Tibial artery (tissue), 4 donors: ENCODE data around the gene SGF29.

Source experiments
- DNase-seq, 2 donors: peaks; one replicate each; pipeline ENCODE4 v3.0.0-alpha.2; 2019
- H3K27ac ChIP-seq, 2 donors: fragments of 200-600 bp; sonication (generic) in 1 of 2; 1 replicate in 1 of 2; 2 replicates in 1 of 2; pipeline ENCODE4 v1.5.1; 2018 to 2019; ENCODE audit warnings: mild to moderate bottlenecking in 1 of 2
- H3K27me3 ChIP-seq, 2 donors: fragments of 200-600 bp; sonication (generic) in 1 of 2; one replicate each; pipeline versions ENCODE4 v1.5.1 to v1.6.0; 2016 to 2019
- H3K36me3 ChIP-seq, 3 donors: fragments of 200-600 bp; sonication (generic) in 2 of 3; one replicate each; pipeline ENCODE4 v1.5.1; 2016 to 2019; ENCODE audit warnings: mild to moderate bottlenecking in 2 of 3
- H3K4me1 ChIP-seq, 4 donors: fragments of 200-600 bp; sonication (generic) in 2 of 4; 1 replicate in 3 of 4; 2 replicates in 1 of 4; pipeline ENCODE4 v1.5.1; 2016 to 2019
- H3K4me3 ChIP-seq, 2 donors: fragments of 200-600 bp; sonication (generic) in 1 of 2; 1 replicate in 1 of 2; 2 replicates in 1 of 2; pipeline ENCODE4 v1.5.1; 2018 to 2019; ENCODE audit warnings: mild to moderate bottlenecking in 2 of 2
- H3K9me3 ChIP-seq, 3 donors: fragments of 200-600 bp; sonication (generic) in 1 of 3; one replicate each; pipeline ENCODE4 v1.5.1; 2016 to 2019
- CTCF ChIP-seq, 2 experiments: fragments of 200-600 bp in 1 of 2; fragments of 450-650 bp in 1 of 2; IDR thresholded peaks; one replicate each; pipeline ENCODE4 v1.5.1; 2017 to 2019; ENCODE audit warnings: antibody characterized with exemption in 2 of 2, mild to moderate bottlenecking in 1 of 2, moderate library complexity in 1 of 2
- intact Hi-C: fragments of 100-400 bp; cut with DNase I; formaldehyde crosslinking; loops from one replicate; pipeline ENCODE4 v1.15.0; 2023; ENCODE audit warnings: low total_unique reads

The SGF29 gene

GRCh38 chr16:28555561-28555960, 1.8 kb downstream of the SGF29 start:
- intact Hi-C loops, result loop anchor here (10.0 kb wide), 1 partner anchor 269 kb away; the partner anchor contains the start of gene ATXN2L

GRCh38 chr16:28556914-28557320, 3.2 kb downstream of the SGF29 start:
- no peaks in the 10 kb centered on the region for H3K27me3 ChIP-seq
- intact Hi-C loops, result loop anchor here (10.0 kb wide), 1 partner anchor 268 kb away; the partner anchor contains the start of gene ATXN2L
- peaks cover 0 to 20% (median 14%) of the 10 kb centered on the region in 4 donors for H3K4me1 ChIP-seq
- H3K36me3 ChIP-seq, result peaks cover 14 to 36% (median 15%) of the 10 kb centered on the region in 3 donors
- no peaks in the 10 kb centered on the region for H3K9me3 ChIP-seq
- no peak overlapping the region for H3K27ac ChIP-seq
- H3K4me3 ChIP-seq, result no peak overlapping the region
- no peak for TF ChIP-seq CTCF (IDR thresholded peaks at IDR 0.05)
- no peak for DNase-seq

More at GRCh38 chr16:28555561-28555960, 1.8 kb downstream of the SGF29 start:
- H3K4me3 ChIP-seq, result no peak overlapping the region
- TF ChIP-seq CTCF (IDR thresholded peaks at IDR 0.05), result no peak
- no peaks in the 10 kb centered on the region for H3K27me3 ChIP-seq
- no peak for DNase-seq
- H3K4me1 ChIP-seq, result peaks cover 0 to 20% (median 14%) of the 10 kb centered on the region in 4 donors
- no peak overlapping the region for H3K27ac ChIP-seq
- H3K36me3 ChIP-seq, result peaks cover 14 to 36% (median 15%) of the 10 kb centered on the region in 3 donors
- no peaks in the 10 kb centered on the region for H3K9me3 ChIP-seq

GRCh38 chr16:28558456-28558855, 4.7 kb downstream of the SGF29 start:
- Histone ChIP-seq H3K27me3 (no peaks in the 10 kb centered on the region), H3K36me3 (peaks cover 14 to 36% (median 15%) of the 10 kb centered on the region in 3 donors), H3K27ac (no peak overlapping the region), H3K4me1 (peaks cover 0 to 15% (median 10%) of the 10 kb centered on the region in 4 donors), H3K4me3 (no peak overlapping the region), H3K9me3 (no peaks in the 10 kb centered on the region)
- intact Hi-C loops, result loop anchor here (10.0 kb wide), 1 partner anchor 266 kb away; the partner anchor contains the start of gene ATXN2L
- no peak for TF ChIP-seq CTCF (IDR thresholded peaks at IDR 0.05)
- no peak for DNase-seq

GRCh38 chr16:28561557-28562187, 8.0 kb downstream of the SGF29 start:
- H3K27ac ChIP-seq, result no peak overlapping the region
- no peaks in the 10 kb centered on the region for H3K27me3 ChIP-seq
- no peak for DNase-seq
- peaks cover 18 to 36% (median 32%) of the 10 kb centered on the region in 3 donors for H3K36me3 ChIP-seq
- no peaks in the 10 kb centered on the region for H3K9me3 ChIP-seq
- intact Hi-C loops, result no loop called here
- no peak for TF ChIP-seq CTCF (IDR thresholded peaks at IDR 0.05)
- no peak overlapping the region for H3K4me3 ChIP-seq
- peaks cover 0 to 3% (median 0%) of the 10 kb centered on the region in 4 donors for H3K4me1 ChIP-seq

GRCh38 chr16:28562199-28562598, 8.5 kb downstream of the SGF29 start:
- no peak for DNase-seq
- TF ChIP-seq CTCF (IDR thresholded peaks at IDR 0.05), result no peak
- no peaks in the 10 kb centered on the region for H3K4me1 ChIP-seq
- intact Hi-C loops, result no loop called here
- H3K9me3 ChIP-seq, result no peaks in the 10 kb centered on the region
- H3K27ac ChIP-seq, result no peak overlapping the region
- H3K36me3 ChIP-seq, result peaks cover 20 to 36% (median 30%) of the 10 kb centered on the region in 3 donors
- no peak overlapping the region for H3K4me3 ChIP-seq
- H3K27me3 ChIP-seq, result no peaks in the 10 kb centered on the region
